Cerebellar cortex (tissue), 1 donor: ENCODE results near the gene GULP1.

ENCODE experiments used
- DNase-seq: peaks from one replicate; pipeline ENCODE4 v3.0.0-alpha.2; 2015; ENCODE audit warnings: low spot score

The GULP1 gene

GRCh38 chr2:188367164-188367563, 75.5 kb downstream of the GULP1 start:
- no peak for DNase-seq

GRCh38 chr2:188369365-188369764, 77.7 kb downstream of the GULP1 start:
- DNase-seq, result peak; percentile 48

GRCh38 chr2:188378371-188378950, 86.8 kb downstream of the GULP1 start:
- no peak for DNase-seq

- no peak for DNase-seq
Observed at GRCh38 chr2:188379748-188380147, 88.1 kb downstream of the GULP1 start.

GRCh38 chr2:188380280-188380679, 88.6 kb downstream of the GULP1 start:
- DNase-seq, result no peak

- DNase-seq, result no peak
Observed at GRCh38 chr2:188381614-188382013, 89.9 kb downstream of the GULP1 start.

- no peak for DNase-seq
Observed at GRCh38 chr2:188382107-188382506, 90.4 kb downstream of the GULP1 start.

- no peak for DNase-seq
Observed at GRCh38 chr2:188383158-188383557, 91.5 kb downstream of the GULP1 start.

- no peak for DNase-seq
Observed at GRCh38 chr2:188385857-188386256, 94.2 kb downstream of the GULP1 start.

GRCh38 chr2:188388831-188389230, 97.2 kb downstream of the GULP1 start:
- DNase-seq, result no peak

GRCh38 chr2:188391354-188391753, 99.7 kb downstream of the GULP1 start:
- no peak for DNase-seq

- no peak for DNase-seq
Observed at GRCh38 chr2:188394931-188395472, 103.3 kb downstream of the GULP1 start.

GRCh38 chr2:188395903-188396689, 104.4 kb downstream of the GULP1 start:
- no peak for DNase-seq

- DNase-seq, result no peak
Observed at GRCh38 chr2:188399159-188399558, 107.5 kb downstream of the GULP1 start.

GRCh38 chr2:188403676-188404075, 112.0 kb downstream of the GULP1 start:
- DNase-seq, result no peak

GRCh38 chr2:188404341-188405004, 112.8 kb downstream of the GULP1 start:
- no peak for DNase-seq

GRCh38 chr2:188406414-188406813, 114.7 kb downstream of the GULP1 start:
- no peak for DNase-seq

GRCh38 chr2:188410504-188411235, 119.0 kb downstream of the GULP1 start:
- DNase-seq, result peak; percentile 20

- no peak for DNase-seq
Observed at GRCh38 chr2:188412190-188412589, 120.5 kb downstream of the GULP1 start.

- no peak for DNase-seq
Observed at GRCh38 chr2:188414411-188414810, 122.7 kb downstream of the GULP1 start.

GRCh38 chr2:188414869-188415753, 123.4 kb downstream of the GULP1 start:
- no peak for DNase-seq
